Choroid plexus epithelial cell (primary cell): Measurements from ENCODE around the gene SIVA1.

Experiments
- DNase-seq: peaks from one replicate; pipeline ENCODE4 v3.0.0-alpha.2; 2010; ENCODE audit warnings: low read depth
- H3K4me3 ChIP-seq: 2 replicates; pipeline ENCODE4 v1.5.1; 2011; ENCODE audit warnings: low read depth, mild to moderate bottlenecking, control low read depth, low read length, moderate library complexity
- CTCF ChIP-seq: conservative IDR thresholded peaks from 2 replicates; pipeline ENCODE4 v1.5.1; 2011; ENCODE audit warnings: low read depth, mild to moderate bottlenecking, control low read depth, inconsistent platforms, low read length, moderate library complexity

SIVA1 gene

GRCh38 chr14:104707608-104708595, 45.0 kb upstream of the SIVA1 start:
- H3K4me3 ChIP-seq = no peak overlapping the region
- no peak for DNase-seq
- TF ChIP-seq CTCF = no peak

GRCh38 chr14:104708606-104709268, 44.2 kb upstream of the SIVA1 start:
- TF ChIP-seq CTCF = peak; percentile 95
- peak; percentile 67 for DNase-seq
- no peak overlapping the region for H3K4me3 ChIP-seq

GRCh38 chr14:104709387-104710039, 43.4 kb upstream of the SIVA1 start:
- peak; percentile 14 for TF ChIP-seq CTCF
- DNase-seq = no peak
- H3K4me3 ChIP-seq = no peak overlapping the region

GRCh38 chr14:104710071-104710735, 42.7 kb upstream of the SIVA1 start:
- no peak for TF ChIP-seq CTCF
- H3K4me3 ChIP-seq = no peak overlapping the region
- no peak for DNase-seq

GRCh38 chr14:104712881-104713734, 39.8 kb upstream of the SIVA1 start:
- DNase-seq = no peak
- no peak for TF ChIP-seq CTCF
- H3K4me3 ChIP-seq = no peak overlapping the region

GRCh38 chr14:104714066-104714465, 38.9 kb upstream of the SIVA1 start:
- no peak overlapping the region for H3K4me3 ChIP-seq
- no peak for DNase-seq
- TF ChIP-seq CTCF = no peak
